ENCODE data around the gene FAAP20.
A peak's percentile ranks its signal among the peaks of the same experiment; 100 is the strongest.

FAAP20 gene

GRCh38 chr1:2193514-2194281 is 874 bp downstream of the FAAP20 start:
- no peak for DNase-seq

DNA sequence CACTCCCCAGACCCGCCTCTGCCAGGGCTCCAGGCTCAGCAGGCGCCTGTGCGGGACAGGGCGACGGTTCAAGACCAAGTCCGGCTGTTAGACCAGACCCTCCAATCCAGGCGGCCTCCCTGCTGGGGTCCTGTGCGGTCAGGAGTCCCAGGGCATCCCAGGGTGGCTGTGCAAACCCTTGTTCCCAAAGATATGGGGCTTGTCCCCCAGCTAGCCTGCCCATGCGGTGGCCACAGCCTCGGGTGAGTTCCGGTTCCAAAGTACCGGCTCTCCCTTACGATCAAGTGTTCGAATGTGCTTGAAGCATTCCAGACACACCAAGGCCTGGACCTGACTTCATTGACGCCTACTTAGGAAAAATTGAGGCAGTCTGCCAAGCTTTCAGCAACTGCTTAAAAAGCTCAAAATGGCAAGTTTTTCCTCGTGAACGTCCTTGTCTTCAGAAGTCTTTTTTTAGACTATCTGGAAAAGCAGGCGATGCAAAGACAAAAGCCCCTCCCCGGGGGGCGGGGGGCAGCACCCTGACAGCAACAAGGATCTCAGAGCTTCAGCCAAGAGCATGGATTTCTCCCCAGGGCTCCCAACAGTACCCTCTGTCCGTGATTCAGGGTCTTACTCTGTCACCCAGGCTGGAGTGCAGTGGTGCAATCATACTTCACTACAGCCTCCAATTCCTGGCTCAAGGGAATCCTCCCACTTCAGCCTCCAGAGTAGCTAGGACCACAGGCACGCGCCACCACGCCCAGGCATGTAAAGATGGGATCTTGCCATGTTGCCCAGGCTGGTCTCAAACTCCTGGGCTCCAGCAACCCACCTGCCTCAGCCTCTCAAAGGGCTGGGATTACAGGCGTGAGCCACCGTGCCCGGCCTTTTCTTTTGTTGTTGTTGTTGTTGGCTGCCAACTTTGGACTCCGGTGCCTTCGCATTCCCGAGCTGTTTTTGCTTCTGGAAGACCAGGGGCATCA is 2.3 kb downstream of the FAAP20 start:
- no peak for DNase-seq

- no peak for DNase-seq
Measured at GRCh38 chr1:2190491-2190976, 4.0 kb downstream of the FAAP20 start.

DNA sequence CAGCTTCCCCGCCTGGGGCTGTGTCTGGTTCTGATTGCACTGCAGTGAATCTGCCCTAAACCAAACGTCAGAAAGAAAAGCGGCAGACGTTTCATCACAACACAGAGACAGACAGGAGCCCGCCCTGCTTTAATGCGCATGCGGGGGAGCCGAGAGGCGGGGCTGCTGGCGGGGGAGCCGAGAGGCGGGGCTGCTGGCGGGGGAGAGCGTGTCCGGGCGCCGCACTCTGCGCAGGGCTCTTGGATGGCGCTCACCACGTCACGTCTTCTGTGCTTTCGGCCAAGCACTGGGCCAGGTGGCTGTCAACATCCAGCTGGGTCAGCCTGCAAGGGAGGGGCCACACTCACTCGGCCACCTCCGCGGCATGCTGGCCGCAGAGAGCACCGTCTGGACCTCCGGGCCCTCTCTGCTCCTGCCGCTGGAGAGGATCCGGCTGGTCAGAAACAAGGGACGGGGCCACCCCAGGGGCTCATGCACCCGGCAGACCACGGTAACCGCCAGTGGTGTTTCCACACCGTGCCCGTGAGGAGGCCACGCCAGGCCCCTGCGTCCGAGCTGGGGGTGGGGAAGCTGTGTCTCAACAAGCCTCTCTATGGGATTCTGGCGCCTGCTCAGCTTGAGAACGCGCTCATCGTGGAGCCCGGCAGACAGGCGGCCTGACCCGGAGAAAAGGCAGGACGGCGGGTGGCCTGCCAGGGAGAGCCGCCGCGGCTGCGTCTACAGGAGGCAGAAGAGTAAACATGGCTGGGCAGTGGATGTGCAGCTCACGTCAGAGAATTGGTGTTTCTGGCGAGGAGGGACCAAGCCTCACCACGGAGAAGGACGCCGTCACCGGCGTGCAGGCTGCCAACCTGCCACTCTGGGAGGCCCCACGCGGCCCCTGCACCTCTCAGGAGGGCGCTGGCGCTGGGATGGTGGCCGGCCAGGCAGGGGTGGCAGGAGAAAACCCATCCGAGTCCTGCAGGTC is 4.8 kb downstream of the FAAP20 start:
- peak; percentile 92 for DNase-seq

DNA sequence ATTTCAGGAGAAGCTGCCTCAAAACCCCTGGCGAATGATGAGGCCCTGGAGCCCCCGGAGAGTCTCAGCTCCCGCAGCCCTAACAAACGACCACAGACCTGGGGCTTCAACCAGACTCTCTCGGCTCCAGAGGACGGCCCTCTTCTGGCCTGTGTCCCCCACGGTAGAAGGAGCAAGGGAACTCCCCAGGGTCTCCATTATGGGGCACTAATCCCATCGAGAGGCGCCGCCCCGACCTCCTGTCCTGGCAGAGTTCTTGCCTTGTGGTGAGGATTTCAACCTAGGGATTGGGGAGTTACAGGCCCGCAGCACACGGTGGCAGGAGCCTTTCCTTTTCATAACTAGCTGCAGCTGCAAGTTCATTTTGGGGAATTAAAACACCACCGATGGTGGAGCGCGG is 6.2 kb downstream of the FAAP20 start:
- DNase-seq: no peak

DNA sequence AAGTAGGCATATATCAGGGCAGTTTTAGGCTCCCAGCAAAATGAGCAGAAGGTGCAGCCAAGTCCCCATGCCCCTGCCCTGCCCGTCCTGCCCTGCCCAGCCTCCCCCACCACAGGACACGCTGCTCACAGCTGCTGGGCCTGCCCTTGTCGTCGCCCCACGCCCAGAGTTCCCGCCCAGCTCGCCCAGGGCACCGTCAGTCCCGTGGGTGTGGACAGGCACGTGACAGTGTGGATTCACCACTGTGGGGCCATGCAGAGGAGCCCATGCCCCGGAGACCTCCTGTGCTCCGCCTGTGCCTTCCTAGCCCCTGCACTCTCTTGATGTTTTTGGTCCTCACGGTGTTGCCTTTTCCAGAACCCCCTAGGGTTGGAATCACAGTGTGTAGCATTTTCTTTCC is 7.0 kb downstream of the FAAP20 start:
- no peak for DNase-seq

DNA sequence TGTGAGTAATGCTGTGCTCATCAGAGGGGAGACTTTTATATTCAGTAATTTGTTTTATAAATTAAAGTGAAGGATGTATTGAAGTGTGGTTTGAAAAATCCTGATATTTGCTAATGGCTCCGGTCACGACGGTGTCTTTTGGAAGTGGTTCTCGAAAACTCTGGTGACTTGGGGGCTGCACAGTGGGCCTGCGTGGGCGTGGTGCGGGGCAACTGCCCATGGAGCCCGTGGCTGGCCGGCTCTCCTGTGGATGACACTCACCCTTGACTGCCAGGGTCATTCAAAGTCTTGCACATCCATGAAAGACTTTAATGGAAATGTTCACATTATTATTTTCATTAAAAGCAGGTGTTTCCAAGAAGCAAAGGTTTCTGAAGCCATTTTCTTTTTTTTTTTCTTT is 7.7 kb downstream of the FAAP20 start:
- DNase-seq: no peak

DNA sequence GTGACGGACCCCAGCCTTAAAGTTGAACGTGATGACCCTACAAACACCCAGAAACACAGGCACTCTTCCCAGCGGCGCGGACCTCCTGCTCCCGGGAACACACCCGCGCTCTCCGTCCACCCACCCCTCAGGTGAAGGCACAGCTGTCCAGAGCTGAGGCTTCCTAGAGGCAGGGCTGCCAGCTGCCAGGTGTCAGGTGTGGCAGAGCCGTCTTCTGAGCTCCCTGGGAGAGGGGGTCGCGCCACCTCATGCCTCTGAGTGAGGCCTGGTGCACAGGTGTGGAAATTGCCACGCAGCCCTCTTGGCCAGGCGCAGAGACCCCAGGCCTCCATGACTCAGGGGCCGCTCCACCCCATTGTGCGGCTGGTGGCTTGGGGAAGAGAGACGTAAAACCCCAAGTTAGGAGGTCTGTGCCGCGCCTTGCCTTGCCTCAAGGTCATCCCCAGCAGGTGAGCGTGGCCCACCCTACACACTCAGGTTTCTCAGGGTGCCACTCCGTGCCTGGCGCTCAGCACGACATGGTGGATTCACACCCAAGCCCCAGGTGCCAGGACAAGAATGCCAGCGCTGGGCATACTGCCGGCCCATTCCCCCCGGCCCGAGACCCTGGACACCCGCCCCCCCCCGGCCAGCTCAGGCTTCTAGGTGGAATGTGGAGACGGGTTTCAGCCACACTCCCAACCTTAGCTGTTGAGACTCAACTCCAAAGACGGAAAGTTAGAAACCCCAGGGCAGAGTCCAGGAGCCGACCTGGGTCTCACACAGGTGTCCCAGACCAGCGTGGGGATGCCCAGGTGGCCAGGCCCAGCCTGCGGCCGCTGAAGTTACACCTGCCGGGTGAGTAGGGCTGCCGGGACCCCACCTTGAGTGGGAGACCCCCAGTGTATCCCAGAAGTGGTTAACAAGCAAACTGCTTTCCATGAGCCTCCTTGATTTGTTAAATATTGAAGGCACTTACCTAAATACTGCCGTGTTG is 8.4 kb downstream of the FAAP20 start:
- no peak for DNase-seq

- DNase-seq: no peak
Measured at GRCh38 chr1:2184934-2185333, 9.6 kb downstream of the FAAP20 start.

GRCh38 chr1:2184531-2184930 is 10.0 kb downstream of the FAAP20 start:
- DNase-seq: no peak

DNA sequence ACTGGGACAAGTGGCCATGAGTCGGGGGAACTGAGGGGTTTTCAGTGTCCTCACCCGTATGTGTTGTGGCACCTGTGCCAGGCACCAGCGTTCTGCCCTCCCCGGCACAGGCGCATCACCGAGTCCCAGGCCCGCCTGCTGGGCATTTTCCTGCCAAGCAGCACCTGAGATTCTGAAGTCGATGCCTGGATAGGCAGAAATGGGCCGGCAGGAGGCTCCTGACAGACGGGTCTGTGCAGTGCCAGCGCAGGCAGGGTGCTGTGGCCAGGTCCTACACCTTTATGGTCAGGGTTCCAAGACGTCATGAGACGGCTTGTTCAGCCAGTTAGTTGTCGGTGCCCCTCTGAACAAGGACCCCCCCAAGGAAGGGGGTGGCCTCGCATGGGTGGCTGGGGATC is 10.6 kb downstream of the FAAP20 start:
- DNase-seq: no peak

GRCh38 chr1:2182376-2182775 is 12.2 kb downstream of the FAAP20 start:
- DNase-seq: no peak

- DNase-seq: no peak
Measured at GRCh38 chr1:2181752-2182151, 12.8 kb downstream of the FAAP20 start.

- no peak for DNase-seq
Measured at GRCh38 chr1:2181271-2181670, 13.3 kb downstream of the FAAP20 start.

- no peak for DNase-seq
Measured at GRCh38 chr1:2180297-2181245, 14.0 kb downstream of the FAAP20 start.

DNA sequence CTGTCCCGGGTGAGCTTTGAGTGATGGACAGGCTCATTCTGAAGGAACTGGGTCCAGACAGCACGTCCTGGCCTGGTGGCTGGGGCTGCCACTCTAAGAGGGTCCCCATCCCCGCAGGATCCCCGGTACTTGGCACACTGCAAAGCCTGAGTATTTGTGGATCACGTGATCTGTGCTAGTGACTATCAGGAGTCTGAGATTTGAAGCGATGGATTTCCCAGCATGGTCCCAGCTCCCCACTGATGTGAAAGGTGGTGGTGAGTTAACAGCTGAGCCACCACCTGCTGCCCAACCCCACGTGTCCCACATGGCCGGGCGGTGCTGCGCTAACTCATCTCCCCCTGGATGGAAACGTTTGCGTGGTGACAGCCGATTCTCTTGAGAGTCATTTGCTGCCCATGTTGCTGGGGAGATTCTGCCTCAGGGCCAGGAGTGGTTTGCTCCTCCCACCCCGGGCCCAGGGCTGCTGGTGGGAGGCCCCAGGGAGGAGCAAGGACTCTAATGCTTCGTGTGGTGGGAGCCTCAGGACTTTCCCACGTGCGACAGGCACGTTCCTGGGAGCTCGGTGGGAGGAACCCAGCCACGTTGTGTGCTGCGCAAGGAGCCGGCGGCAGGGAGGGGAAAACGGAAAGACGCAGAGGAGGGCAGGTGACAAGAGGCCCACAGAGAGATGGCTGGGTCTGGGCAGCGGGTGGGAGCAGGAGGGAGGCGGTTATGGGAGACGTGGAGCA is 15.1 kb downstream of the FAAP20 start:
- no peak for DNase-seq

- no peak for DNase-seq
Measured at GRCh38 chr1:2178875-2179274, 15.7 kb downstream of the FAAP20 start.

GRCh38 chr1:2177946-2178538 is 16.5 kb downstream of the FAAP20 start:
- no peak for DNase-seq

- no peak for DNase-seq
Measured at GRCh38 chr1:2177541-2177940, 17.0 kb downstream of the FAAP20 start.

All from activated T-cell treated with anti-CD3 and anti-CD28 coated beads, Interleukin-2, amount 50 U/mL, for 1 hour (primary cell).